ENCODE data around the gene DPYD.

DNA sequence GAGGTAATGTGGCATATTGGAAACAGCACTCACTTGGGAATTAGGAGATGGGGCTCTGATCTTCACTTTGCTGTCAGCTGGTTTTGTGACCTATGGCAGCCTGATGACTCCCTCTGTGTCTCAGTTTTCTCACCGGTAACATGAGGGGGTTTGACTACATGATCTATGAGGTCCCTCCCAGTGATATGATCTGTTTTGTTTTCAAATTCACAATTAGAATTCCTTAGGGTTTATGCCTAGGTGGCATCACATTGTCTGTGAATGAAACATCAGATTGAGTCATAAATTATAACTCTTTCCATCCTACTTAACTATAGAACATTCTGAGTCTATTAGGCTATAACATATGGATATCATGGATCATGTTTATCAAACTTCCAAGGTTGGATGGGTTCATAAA, 812.7 kb downstream of the DPYD start:
- TF ChIP-seq, protein P1, sequence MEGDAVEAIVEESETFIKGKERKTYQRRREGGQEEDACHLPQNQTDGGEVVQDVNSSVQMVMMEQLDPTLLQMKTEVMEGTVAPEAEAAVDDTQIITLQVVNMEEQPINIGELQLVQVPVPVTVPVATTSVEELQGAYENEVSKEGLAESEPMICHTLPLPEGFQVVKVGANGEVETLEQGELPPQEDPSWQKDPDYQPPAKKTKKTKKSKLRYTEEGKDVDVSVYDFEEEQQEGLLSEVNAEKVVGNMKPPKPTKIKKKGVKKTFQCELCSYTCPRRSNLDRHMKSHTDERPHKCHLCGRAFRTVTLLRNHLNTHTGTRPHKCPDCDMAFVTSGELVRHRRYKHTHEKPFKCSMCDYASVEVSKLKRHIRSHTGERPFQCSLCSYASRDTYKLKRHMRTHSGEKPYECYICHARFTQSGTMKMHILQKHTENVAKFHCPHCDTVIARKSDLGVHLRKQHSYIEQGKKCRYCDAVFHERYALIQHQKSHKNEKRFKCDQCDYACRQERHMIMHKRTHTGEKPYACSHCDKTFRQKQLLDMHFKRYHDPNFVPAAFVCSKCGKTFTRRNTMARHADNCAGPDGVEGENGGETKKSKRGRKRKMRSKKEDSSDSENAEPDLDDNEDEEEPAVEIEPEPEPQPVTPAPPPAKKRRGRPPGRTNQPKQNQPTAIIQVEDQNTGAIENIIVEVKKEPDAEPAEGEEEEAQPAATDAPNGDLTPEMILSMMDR (IDR thresholded peaks at IDR 0.05), result no peak
- no peak for TF ChIP-seq POLR2A (IDR thresholded peaks at IDR 0.05)

Measured in uterus (tissue), 2 donors.